GM21576 (cell line): ENCODE measurements around the gene CHMP4B.
A peak's percentile ranks its signal among the peaks of the same experiment; 100 is the strongest.

ENCODE experiments used
- ATAC-seq: cut with Tn5 transposase; IDR thresholded peaks from one replicate; pipeline ENCODE4 v1.9.1; 2021; ENCODE audit warnings: mild to moderate bottlenecking, moderate library complexity; ENCODE audit not compliant: unreplicated experiment

Gene CHMP4B

DNA sequence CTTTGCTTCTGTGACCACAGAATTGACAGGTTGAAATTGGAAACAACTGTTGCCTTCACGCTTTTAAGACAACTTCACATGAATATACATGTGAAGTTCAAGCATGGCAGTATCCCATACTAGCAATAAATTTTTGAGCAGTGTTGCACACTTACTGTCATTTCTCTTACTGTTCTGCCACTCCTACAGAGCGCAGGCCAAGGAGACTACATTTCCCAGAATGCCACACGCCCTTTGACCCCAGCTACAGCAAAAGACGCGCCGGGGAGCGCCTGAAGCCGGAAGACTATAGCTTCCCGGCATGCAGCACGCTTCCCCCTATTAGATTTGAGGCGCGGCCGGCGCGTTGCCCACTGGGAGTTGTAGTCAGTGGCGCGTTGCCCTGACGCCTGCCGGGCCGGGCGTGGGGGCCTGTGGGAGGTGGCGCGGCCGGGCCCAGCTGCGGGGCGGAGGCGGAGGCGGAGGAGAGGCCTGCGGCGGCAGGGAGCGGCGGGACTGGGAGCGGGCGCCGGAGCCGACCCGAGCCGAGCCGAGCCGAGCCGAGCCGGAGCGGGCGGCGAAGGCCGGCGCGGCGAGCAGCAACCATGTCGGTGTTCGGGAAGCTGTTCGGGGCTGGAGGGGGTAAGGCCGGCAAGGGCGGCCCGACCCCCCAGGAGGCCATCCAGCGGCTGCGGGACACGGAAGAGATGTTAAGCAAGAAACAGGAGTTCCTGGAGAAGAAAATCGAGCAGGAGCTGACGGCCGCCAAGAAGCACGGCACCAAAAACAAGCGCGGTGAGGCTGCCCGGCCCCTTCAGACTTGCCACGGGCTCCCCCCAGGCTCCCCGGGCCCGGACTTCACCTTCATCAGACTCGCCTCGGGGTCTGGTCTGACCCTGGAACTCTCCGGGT is at the start of gene CHMP4B:
TSS of gene CHMP4B (plus strand) at position 464 of the 891 bp plus-strand sequence. CDS start at position 585, 121 bp downstream.
- ATAC-seq = peak; percentile 93

DNA sequence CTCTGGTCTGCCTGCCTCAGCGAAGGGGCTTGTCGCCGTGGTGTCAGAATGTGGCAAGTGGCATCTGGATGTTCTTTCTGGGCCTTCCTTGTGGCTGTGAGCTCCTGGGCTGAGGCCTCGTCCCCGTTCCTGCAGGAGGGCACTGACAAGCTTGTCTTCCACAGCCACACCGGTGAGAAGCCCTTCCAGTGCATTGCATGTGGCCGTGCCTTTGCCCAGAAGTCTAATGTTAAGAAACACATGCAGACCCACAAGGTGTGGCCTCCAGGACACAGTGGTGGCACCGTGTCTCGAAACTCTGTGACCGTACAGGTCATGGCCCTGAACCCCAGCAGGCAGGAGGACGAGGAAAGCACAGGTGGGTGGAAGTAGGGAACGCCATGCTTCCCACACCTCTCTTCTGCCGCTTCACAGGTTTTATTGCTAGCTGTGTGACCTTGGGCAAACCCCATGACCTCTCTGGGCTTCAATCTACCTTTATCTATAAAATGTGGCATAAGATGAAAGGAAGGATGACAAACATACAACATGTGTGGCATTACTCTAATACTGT is 49.4 kb upstream of the CHMP4B start:
- ATAC-seq = no peak

DNA sequence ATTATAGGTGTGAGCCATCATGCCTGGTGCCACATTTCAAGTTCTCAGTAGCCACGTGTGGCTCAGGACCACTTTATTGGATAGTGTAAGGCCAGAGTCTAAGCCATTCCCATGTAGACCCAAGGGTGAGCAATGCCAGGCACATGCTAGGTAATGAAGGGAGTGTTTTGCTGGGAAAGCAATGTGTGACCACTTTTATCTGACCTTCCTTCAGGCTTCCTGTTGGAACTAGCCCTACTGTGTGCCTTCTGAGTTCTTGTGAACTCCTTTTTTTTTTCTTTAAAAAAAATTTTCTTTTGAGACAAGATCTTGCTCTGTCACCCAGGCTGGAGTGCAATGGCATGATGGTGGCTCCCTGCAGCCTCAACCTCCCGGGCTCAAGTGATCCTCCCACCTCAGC is 46.0 kb upstream of the CHMP4B start:
- no peak for ATAC-seq

- ATAC-seq = no peak
Observed at GRCh38 chr20:33765592-33765991, 45.6 kb upstream of the CHMP4B start.

DNA sequence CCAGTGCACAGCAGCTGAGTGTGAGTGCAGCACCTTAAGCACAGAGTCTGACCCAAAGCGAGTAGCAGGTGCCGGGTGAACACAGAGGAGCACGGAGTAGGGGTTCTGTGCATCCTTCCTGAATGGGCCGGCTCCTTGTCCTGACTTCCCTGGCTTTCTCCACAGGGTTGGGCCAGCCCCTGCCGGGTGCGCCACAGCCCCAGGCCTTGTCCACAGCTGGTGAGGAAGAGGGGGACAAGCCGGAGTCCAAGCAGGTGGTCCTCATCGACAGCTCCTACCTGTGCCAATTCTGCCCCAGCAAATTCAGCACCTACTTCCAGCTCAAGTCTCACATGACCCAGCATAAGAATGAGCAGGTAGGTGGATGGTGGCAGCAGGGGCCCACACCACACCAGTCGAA is 44.5 kb upstream of the CHMP4B start:
- no peak for ATAC-seq

GRCh38 chr20:33767777-33768138 is 43.4 kb upstream of the CHMP4B start:
- no peak for ATAC-seq

DNA sequence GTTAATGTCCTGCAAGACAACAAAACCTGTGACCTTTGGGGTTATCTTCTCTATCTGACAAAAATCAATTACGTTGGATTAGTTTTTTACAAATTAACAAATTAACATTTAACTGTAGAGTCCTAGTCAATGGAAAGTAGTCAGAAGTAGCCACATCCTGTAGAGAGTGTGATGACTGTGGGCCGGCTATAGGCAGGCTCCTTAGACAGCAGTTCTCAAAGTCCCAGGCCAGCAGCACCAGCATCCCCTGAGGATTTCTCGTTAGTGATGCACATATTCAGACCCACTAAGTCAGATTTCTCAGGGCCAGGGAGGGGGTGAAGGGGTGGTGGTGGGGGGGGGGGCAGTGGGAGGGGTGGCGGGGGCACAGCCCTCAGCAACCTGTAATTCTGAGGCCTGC is 42.1 kb upstream of the CHMP4B start:
- no peak for ATAC-seq

DNA sequence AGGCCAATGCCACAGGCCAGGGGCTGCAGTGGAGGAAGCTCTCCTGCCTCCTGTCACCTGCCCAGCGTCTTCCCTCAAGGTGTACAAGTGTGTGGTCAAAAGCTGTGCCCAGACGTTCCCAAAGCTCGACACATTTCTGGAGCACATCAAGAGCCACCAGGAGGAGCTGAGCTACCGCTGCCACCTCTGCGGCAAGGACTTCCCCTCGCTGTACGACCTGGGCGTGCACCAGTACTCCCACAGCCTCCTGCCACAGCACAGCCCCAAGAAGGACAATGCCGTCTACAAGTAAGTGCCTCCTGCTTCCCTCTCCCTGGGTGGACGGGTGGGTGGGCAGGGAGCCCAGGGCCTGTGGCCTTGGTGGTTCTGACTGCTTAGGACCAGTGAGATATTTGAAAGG is 41.1 kb upstream of the CHMP4B start:
- ATAC-seq = no peak

DNA sequence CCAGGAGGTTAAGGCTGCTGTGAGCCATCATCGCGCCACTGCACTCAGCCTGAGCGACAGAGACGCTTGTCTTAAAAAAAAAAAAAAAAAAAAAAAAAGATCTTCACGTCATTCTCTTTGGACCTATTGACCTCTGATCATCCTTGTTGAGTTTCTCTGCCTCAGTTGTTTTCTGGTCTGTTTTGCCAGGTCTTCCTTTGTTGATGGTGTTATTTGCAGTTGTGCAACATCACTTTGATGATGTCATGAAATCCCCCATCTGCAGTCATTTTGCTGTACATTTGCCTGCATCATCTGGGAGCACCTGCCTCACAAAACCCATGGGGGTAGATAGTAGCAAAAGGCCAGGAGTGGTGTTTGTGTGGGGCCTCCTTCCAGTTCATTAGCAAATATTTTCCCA is 39.2 kb upstream of the CHMP4B start:
- no peak for ATAC-seq

DNA sequence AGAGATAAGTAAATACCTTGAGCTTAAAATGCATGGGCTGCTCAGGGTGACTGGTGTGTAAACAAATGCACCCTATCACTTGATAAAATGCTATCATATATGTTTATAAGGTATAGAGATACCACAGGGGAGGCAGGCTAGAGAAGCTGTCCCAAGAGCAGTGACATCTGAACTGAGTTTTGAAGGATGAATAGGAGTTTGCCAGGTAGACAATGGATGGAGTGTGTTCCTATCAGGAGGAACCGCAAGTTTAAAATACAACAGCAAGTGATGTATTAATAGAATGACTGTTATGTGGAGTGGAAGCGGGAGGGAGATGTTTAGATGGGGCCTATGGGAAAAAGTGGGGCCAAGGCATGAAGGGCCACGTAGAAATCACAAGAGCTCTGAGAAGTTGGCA is 38.7 kb upstream of the CHMP4B start:
- no peak for ATAC-seq

DNA sequence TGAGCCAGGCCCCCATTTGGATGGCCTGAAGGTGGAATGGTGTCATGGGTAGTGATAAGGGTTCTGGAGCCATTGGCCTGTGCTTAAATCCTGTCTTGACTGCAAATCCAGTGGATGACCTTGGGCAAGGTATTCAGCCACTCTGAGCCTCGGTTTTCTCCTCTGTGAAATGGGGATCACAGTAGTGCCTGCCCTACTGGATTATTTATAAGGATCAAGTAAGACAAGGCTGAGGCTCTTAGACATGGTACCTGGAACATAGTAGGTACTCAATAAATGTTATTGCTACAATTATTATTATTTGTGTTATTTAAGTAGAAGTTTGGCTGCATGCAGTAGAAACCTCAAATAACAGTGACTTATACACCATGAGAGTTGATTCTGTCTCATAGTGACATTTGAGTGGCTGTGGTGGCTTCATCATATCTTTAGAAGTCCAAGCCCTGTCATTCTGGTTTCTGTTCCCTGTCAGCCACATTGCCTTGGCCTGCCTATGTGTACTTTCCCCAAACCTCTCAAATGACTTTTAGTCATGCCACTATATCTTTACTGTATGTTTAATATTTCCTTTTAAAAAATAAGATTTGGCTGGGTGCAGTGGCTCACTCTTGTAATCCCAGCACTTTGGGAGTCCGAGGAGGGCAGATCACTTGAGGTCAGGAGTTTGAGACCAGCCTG is 37.6 kb upstream of the CHMP4B start:
- ATAC-seq = peak; percentile 49

DNA sequence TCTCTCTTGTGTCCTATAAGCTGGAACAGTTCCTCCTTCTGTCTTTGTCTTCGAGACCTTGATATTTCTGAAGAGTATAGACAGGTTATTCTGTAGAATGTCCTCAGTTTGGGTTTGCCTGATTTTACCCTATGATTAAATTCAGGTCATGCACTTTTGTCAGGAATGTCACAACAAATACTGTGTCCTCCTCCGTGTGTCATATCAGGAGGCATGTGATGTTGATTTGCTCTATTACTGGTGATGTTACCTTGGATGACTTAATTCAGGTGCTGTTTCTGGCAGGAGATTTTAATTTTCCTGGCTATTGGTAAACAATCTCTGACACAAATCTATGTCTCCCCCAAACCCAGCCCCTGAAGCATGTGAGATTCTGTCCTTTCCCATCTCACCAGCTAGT is 33.3 kb upstream of the CHMP4B start:
- no peak for ATAC-seq

- ATAC-seq = no peak
Observed at GRCh38 chr20:33781133-33781532, 30.0 kb upstream of the CHMP4B start.

DNA sequence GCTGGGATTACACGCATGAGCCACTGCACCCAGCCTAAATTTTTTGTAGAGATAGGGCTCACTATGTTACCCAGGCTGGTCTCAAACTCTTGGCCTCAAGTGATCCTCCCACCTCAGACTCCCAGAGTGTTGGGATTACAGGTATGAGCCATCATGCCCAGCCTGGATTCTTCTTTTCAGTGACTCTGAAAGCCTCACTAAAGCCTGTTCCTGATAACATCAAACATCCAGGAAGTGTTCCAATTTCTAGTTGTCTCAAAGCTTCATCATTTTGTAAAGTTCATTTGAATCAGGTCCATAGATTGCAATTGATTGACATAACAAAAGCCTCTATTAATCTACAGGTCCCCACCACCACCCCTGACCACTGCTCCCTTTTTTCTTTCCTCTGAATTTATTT is 29.2 kb upstream of the CHMP4B start:
- ATAC-seq = no peak

GRCh38 chr20:33783256-33783655 is 27.9 kb upstream of the CHMP4B start:
- ATAC-seq = no peak

- ATAC-seq = no peak
Observed at GRCh38 chr20:33783818-33784217, 27.3 kb upstream of the CHMP4B start.

DNA sequence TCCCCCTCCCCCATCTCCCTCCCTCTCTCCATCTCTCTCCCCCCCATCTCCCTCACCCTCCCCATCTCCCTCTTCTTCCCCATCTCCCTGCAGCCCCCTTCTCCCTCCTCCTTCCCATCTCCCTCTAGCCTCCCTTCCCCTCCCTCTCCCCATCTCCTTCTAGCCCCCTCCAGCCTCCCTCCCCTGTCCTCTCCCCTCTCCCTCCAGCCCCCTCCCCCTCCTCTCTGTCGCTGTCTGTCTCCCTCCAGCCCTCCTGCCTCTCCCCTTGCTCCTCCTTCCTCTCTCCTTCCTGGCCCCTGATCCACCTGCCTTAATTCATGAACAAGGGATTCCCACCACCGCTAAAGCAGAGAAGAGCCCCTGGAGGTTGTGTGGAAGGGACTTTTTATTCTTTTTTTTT is 26.9 kb upstream of the CHMP4B start:
- no peak for ATAC-seq

- ATAC-seq = no peak
Observed at GRCh38 chr20:33785503-33785902, 25.6 kb upstream of the CHMP4B start.

GRCh38 chr20:33787253-33787891 is 23.8 kb upstream of the CHMP4B start:
- no peak for ATAC-seq

- no peak for ATAC-seq
Observed at GRCh38 chr20:33788351-33789049, 22.6 kb upstream of the CHMP4B start.
